WTC11 (cell line): ENCODE results near the gene PPEF1. TPM values are rescaled to one million over a fixed set of nuclear protein-coding genes. Genes with fewer than 3 reads are reported as not detected.

Source experiments
- ATAC-seq: fragments of 200-7000 bp; cut with Tn5 transposase; 2 replicates; pipeline ENCODE4 v1.10.0; 2021; ENCODE audit warnings: mild to moderate bottlenecking, moderate library complexity
- CTCF ChIA-PET: fragments of 300-600 bp; sonication (Branson Sonifier 250); formaldehyde crosslinking; loops from one replicate; lab custom pipeline; 2021; ENCODE audit warnings: antibody characterized with exemption; lab: Charles Lee
- POLR2A ChIA-PET: fragments of 350-600 bp; sonication (Branson Sonifier 250); formaldehyde crosslinking; loops from one replicate; lab custom pipeline; 2021; ENCODE audit warnings: antibody characterized with exemption; lab: Charles Lee
- DNase-seq: peaks from one replicate; pipeline ENCODE4 v3.0.0; 2021; ENCODE audit warnings: low spot score
- H3K27ac Mint-ChIP-seq: 2 replicates; pipeline ENCODE4 v1.8.0; 2021; ENCODE audit warnings: mixed read lengths
- H3K27me3 Mint-ChIP-seq: 2 replicates; pipeline ENCODE4 v1.8.0; 2021; ENCODE audit warnings: low read depth, mild to moderate bottlenecking, moderate library complexity, mixed read lengths
- H3K36me3 Mint-ChIP-seq: 2 replicates; pipeline ENCODE4 v1.8.0; 2021; ENCODE audit warnings: mixed read lengths
- H3K4me1 Mint-ChIP-seq: 2 replicates; pipeline ENCODE4 v1.8.0; 2022; ENCODE audit warnings: mixed read lengths
- H3K4me3 Mint-ChIP-seq: 2 replicates; pipeline ENCODE4 v1.8.0; 2021; ENCODE audit warnings: mild to moderate bottlenecking, moderate library complexity, mixed read lengths
- H3K9me3 Mint-ChIP-seq: 2 replicates; pipeline ENCODE4 v1.8.0; 2021; ENCODE audit warnings: mixed read lengths
- CREM ChIP-seq: sonication (generic); formaldehyde crosslinking; IDR thresholded peaks from 2 replicates; pipeline ENCODE4 v1.8.1; 2022; ENCODE audit warnings: mild to moderate bottlenecking, missing genetic modification reagents, moderate library complexity
- ELF4 ChIP-seq: sonication (generic); formaldehyde crosslinking; IDR thresholded peaks from 2 replicates; pipeline ENCODE4 v1.8.1; 2022; ENCODE audit warnings: low read depth, mild to moderate bottlenecking, moderate library complexity, missing genetic modification reagents
- ESRRA ChIP-seq: sonication (generic); formaldehyde crosslinking; IDR thresholded peaks from 2 replicates; pipeline ENCODE4 v1.8.1; 2022; ENCODE audit warnings: mild to moderate bottlenecking, missing genetic modification reagents, borderline replicate concordance
- ETV6 ChIP-seq: sonication (generic); formaldehyde crosslinking; IDR thresholded peaks from 2 replicates; pipeline ENCODE4 v1.8.1; 2022; ENCODE audit warnings: mild to moderate bottlenecking, missing genetic modification reagents
- GABPB1 ChIP-seq: sonication (generic); formaldehyde crosslinking; IDR thresholded peaks from 2 replicates; pipeline ENCODE4 v1.8.1; 2023; ENCODE audit warnings: mild to moderate bottlenecking, missing genetic modification reagents
- JAZF1 ChIP-seq: fragments of 250-450 bp; sonication (Bioruptor Pico); IDR thresholded peaks from 2 replicates; pipeline ENCODE4 v1.9.0; 2021; ENCODE audit warnings: moderate library complexity, mild to moderate bottlenecking, inconsistent platforms
- JUN ChIP-seq: sonication (generic); formaldehyde crosslinking; IDR thresholded peaks from 2 replicates; pipeline ENCODE4 v1.8.0; 2023; ENCODE audit warnings: mild to moderate bottlenecking, missing genetic modification reagents
- MXD4 ChIP-seq: fragments of 250-450 bp; sonication (Bioruptor Pico); IDR thresholded peaks from 2 replicates; pipeline ENCODE4 v1.8.0; 2021; ENCODE audit warnings: mild to moderate bottlenecking, moderate library complexity, borderline replicate concordance
- NFYB ChIP-seq: sonication (generic); formaldehyde crosslinking; conservative IDR thresholded peaks from 2 replicates; pipeline ENCODE4 v1.8.0; 2022; ENCODE audit warnings: low read depth, missing genetic modification reagents
- NR1H2 ChIP-seq: sonication (generic); formaldehyde crosslinking; IDR thresholded peaks from 2 replicates; pipeline ENCODE4 v1.9.0; 2021; ENCODE audit warnings: mild to moderate bottlenecking, moderate library complexity, missing genetic modification reagents
- RORB ChIP-seq: fragments of 250-450 bp; sonication (Bioruptor Pico); IDR thresholded peaks from 2 replicates; pipeline ENCODE4 v1.9.0; 2021; ENCODE audit warnings: mild to moderate bottlenecking
- SMAD3 ChIP-seq: sonication (generic); formaldehyde crosslinking; IDR thresholded peaks from 2 replicates; pipeline ENCODE4 v1.8.0; 2022; ENCODE audit warnings: missing genetic modification reagents, mild to moderate bottlenecking, borderline replicate concordance
- SP1 ChIP-seq: sonication (generic); formaldehyde crosslinking; conservative IDR thresholded peaks from 2 replicates; pipeline ENCODE4 v1.8.1; 2022; ENCODE audit warnings: missing genetic modification reagents
- TCF7 ChIP-seq: sonication (generic); formaldehyde crosslinking; IDR thresholded peaks from 2 replicates; pipeline ENCODE4 v1.8.0; 2022; ENCODE audit warnings: mild to moderate bottlenecking, low read depth, missing genetic modification reagents, moderate library complexity
- TEAD4 ChIP-seq: sonication (generic); formaldehyde crosslinking; IDR thresholded peaks from 2 replicates; pipeline ENCODE4 v1.8.0; 2022; ENCODE audit warnings: mild to moderate bottlenecking, missing genetic modification reagents
- TP53 ChIP-seq: sonication (generic); formaldehyde crosslinking; IDR thresholded peaks from 2 replicates; pipeline ENCODE4 v1.8.1; 2023; ENCODE audit warnings: mild to moderate bottlenecking, missing genetic modification reagents
- ZNF138 ChIP-seq: sonication (generic); formaldehyde crosslinking; conservative IDR thresholded peaks from 2 replicates; pipeline ENCODE4 v1.8.1; 2022; ENCODE audit warnings: mild to moderate bottlenecking, moderate library complexity, missing genetic modification reagents
- ZNF219 ChIP-seq: sonication (generic); formaldehyde crosslinking; IDR thresholded peaks from 2 replicates; pipeline ENCODE4 v1.8.0; 2023; ENCODE audit warnings: missing genetic modification reagents, mild to moderate bottlenecking, borderline replicate concordance
- total RNA-seq: library from RNA; stranded (reverse); gene quantifications from 3 replicates; pipeline ENCODE4 v1.2.3, GENCODE V29; 2021
- TF ChIP-seq, protein P1 (sequence below): fragments of 250-450 bp; sonication (Bioruptor Pico); IDR thresholded peaks from 2 replicates; pipeline ENCODE4 v1.9.0; 2021; ENCODE audit warnings: mild to moderate bottlenecking, borderline replicate concordance
- TF ChIP-seq, protein P2 (sequence below): fragments of 250-450 bp; sonication (Bioruptor Pico); IDR thresholded peaks from 2 replicates; pipeline ENCODE4 v1.9.0; 2021; ENCODE audit warnings: moderate library complexity, mild to moderate bottlenecking, inconsistent platforms, borderline replicate concordance
- TF ChIP-seq, protein P3 (sequence below): sonication (generic); formaldehyde crosslinking; IDR thresholded peaks from 2 replicates; pipeline ENCODE4 v1.8.0; 2022; ENCODE audit warnings: mild to moderate bottlenecking, missing genetic modification reagents
- TF ChIP-seq, protein P4 (sequence below): sonication (generic); formaldehyde crosslinking; IDR thresholded peaks from 2 replicates; pipeline ENCODE4 v1.8.0; 2022; ENCODE audit warnings: mild to moderate bottlenecking, missing genetic modification reagents
- TF ChIP-seq, protein P5 (sequence below): sonication (generic); formaldehyde crosslinking; IDR thresholded peaks from 2 replicates; pipeline ENCODE4 v1.8.0; 2023; ENCODE audit warnings: missing genetic modification reagents
- TF ChIP-seq, protein P6 (sequence below): fragments of 250-450 bp; sonication (Bioruptor Pico); IDR thresholded peaks from 2 replicates; pipeline ENCODE4 v1.9.0; 2021; ENCODE audit warnings: mild to moderate bottlenecking

Gene PPEF1
- total RNA-seq, 1 experiment from 2014 or later, result 0.31 TPM

DNA sequence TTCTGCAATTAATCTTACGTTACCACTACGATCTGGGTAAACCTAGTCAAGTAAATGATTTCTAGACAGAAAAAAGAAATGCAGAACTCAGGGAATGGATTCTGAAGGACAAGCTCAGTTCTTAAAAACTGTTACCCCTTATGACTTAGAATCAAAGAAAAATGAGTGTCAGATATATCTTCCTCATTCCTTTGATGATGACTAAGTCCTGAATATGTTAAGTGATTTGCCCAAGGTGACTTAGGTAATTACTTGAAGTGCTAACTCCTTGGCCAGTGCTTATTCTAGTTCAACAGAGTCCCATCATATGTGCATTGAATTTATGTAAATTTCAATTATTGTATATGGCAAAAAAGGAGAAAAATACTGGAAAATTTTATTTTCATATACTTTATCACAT, 92.5 kb downstream of the PPEF1 start (continued):
- TF ChIP-seq, protein P1, sequence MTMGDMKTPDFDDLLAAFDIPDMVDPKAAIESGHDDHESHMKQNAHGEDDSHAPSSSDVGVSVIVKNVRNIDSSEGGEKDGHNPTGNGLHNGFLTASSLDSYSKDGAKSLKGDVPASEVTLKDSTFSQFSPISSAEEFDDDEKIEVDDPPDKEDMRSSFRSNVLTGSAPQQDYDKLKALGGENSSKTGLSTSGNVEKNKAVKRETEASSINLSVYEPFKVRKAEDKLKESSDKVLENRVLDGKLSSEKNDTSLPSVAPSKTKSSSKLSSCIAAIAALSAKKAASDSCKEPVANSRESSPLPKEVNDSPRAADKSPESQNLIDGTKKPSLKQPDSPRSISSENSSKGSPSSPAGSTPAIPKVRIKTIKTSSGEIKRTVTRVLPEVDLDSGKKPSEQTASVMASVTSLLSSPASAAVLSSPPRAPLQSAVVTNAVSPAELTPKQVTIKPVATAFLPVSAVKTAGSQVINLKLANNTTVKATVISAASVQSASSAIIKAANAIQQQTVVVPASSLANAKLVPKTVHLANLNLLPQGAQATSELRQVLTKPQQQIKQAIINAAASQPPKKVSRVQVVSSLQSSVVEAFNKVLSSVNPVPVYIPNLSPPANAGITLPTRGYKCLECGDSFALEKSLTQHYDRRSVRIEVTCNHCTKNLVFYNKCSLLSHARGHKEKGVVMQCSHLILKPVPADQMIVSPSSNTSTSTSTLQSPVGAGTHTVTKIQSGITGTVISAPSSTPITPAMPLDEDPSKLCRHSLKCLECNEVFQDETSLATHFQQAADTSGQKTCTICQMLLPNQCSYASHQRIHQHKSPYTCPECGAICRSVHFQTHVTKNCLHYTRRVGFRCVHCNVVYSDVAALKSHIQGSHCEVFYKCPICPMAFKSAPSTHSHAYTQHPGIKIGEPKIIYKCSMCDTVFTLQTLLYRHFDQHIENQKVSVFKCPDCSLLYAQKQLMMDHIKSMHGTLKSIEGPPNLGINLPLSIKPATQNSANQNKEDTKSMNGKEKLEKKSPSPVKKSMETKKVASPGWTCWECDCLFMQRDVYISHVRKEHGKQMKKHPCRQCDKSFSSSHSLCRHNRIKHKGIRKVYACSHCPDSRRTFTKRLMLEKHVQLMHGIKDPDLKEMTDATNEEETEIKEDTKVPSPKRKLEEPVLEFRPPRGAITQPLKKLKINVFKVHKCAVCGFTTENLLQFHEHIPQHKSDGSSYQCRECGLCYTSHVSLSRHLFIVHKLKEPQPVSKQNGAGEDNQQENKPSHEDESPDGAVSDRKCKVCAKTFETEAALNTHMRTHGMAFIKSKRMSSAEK (CRISPR knock-in tag), result no peak
- TF ChIP-seq, protein P2, sequence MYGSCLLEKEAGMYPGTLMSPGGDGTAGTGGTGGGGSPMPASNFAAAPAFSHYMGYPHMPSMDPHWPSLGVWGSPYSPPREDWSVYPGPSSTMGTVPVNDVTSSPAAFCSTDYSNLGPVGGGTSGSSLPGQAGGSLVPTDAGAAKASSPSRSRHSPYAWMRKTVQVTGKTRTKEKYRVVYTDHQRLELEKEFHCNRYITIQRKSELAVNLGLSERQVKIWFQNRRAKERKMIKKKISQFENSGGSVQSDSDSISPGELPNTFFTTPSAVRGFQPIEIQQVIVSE (CRISPR knock-in tag), result no peak
- TF ChIP-seq ZNF219 (CRISPR knock-in tag) (no peak), TP53 (CRISPR knock-in tag) (no peak), JAZF1 (CRISPR knock-in tag) (no peak), ELF4 (CRISPR knock-in tag) (no peak), CREM (CRISPR knock-in tag) (no peak), ESRRA (CRISPR knock-in tag) (no peak), RORB (CRISPR knock-in tag) (no peak), SMAD3 (CRISPR knock-in tag) (no peak), MXD4 (CRISPR knock-in tag) (no peak), TEAD4 (no peak)
- TF ChIP-seq, protein P3, sequence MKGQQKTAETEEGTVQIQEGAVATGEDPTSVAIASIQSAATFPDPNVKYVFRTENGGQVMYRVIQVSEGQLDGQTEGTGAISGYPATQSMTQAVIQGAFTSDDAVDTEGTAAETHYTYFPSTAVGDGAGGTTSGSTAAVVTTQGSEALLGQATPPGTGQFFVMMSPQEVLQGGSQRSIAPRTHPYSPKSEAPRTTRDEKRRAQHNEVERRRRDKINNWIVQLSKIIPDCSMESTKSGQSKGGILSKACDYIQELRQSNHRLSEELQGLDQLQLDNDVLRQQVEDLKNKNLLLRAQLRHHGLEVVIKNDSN (CRISPR knock-in tag), result no peak
- TF ChIP-seq, protein P4, sequence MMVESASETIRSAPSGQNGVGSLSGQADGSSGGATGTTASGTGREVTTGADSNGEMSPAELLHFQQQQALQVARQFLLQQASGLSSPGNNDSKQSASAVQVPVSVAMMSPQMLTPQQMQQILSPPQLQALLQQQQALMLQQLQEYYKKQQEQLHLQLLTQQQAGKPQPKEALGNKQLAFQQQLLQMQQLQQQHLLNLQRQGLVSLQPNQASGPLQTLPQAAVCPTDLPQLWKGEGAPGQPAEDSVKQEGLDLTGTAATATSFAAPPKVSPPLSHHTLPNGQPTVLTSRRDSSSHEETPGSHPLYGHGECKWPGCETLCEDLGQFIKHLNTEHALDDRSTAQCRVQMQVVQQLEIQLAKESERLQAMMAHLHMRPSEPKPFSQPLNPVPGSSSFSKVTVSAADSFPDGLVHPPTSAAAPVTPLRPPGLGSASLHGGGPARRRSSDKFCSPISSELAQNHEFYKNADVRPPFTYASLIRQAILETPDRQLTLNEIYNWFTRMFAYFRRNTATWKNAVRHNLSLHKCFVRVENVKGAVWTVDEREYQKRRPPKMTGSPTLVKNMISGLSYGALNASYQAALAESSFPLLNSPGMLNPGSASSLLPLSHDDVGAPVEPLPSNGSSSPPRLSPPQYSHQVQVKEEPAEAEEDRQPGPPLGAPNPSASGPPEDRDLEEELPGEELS (CRISPR knock-in tag), result no peak

DNA sequence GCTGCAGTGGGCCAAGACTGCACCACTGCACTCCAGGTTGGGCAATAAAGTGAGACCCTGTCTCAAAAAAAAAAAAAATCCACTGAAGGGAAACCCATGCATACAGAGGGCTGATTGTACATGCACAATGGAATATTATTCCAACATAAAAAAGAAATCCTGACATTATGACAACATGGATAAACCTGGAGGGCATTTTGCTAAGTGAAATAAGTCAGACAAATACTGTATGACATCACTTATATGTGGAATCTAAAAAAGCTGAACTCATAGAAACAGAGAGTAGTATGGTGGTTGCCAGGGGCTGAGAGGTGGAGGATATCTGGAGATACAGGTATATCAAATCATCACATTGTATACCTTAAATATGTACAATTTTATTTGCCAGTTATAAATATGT, 102.2 kb downstream of the PPEF1 start:
- Mint-ChIP-seq H3K4me3 (no peak overlapping the region), H3K4me1 (no peaks in the 10 kb centered on the region), H3K27me3 (no peaks in the 10 kb centered on the region), H3K36me3 (no peaks in the 10 kb centered on the region), H3K9me3 (no peaks in the 10 kb centered on the region), H3K27ac (no peak overlapping the region)
- no peak for DNase-seq
- ChIA-PET CTCF (interaction anchor here (0.5 kb wide), 1 partner anchor 1368 kb away, joined by 3 read pairs; no protein-coding TSS in a partner anchor), POLR2A (no interaction called here)
- no peak for ATAC-seq
- TF ChIP-seq, protein P5, sequence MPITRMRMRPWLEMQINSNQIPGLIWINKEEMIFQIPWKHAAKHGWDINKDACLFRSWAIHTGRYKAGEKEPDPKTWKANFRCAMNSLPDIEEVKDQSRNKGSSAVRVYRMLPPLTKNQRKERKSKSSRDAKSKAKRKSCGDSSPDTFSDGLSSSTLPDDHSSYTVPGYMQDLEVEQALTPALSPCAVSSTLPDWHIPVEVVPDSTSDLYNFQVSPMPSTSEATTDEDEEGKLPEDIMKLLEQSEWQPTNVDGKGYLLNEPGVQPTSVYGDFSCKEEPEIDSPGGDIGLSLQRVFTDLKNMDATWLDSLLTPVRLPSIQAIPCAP (CRISPR knock-in tag), result no peak
- no peak for TF ChIP-seq NFYB (CRISPR knock-in tag)
- TF ChIP-seq, all 79 proteins: peak for 0

DNA sequence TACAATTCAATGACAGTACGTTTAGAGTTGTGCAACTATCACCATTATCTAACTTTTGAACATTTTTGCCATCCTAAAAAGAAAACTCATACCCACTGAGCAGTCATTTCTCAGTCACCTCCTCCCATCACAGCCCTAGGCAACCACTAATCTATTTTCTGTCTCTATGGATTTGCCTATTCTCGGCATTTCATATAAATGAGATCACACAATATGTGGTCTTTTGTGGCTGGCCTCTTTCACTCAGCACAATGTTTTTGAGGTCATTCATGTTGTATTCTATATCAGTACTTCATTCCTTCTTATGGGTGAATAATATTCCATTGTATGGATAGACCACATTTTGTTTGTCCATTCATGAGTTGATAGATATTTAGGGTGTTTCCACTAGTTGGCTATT, 103.0 kb downstream of the PPEF1 start:
- POLR2A ChIA-PET, result interaction anchor here (0.6 kb wide), 1 partner anchor 12 kb away, joined by 4 read pairs; no protein-coding TSS in a partner anchor
- DNase-seq, result no peak
- no peaks in the 10 kb centered on the region for H3K9me3 Mint-ChIP-seq
- no peaks in the 10 kb centered on the region for H3K36me3 Mint-ChIP-seq
- no peak overlapping the region for H3K4me3 Mint-ChIP-seq
- no peaks in the 10 kb centered on the region for H3K27me3 Mint-ChIP-seq
- CTCF ChIA-PET, result no interaction called here
- H3K27ac Mint-ChIP-seq, result no peak overlapping the region
- H3K4me1 Mint-ChIP-seq, result no peaks in the 10 kb centered on the region
- no peak for ATAC-seq
- TF ChIP-seq GABPB1, result no peak
- no peak for TF ChIP-seq ZNF138
- TF ChIP-seq, protein P6, sequence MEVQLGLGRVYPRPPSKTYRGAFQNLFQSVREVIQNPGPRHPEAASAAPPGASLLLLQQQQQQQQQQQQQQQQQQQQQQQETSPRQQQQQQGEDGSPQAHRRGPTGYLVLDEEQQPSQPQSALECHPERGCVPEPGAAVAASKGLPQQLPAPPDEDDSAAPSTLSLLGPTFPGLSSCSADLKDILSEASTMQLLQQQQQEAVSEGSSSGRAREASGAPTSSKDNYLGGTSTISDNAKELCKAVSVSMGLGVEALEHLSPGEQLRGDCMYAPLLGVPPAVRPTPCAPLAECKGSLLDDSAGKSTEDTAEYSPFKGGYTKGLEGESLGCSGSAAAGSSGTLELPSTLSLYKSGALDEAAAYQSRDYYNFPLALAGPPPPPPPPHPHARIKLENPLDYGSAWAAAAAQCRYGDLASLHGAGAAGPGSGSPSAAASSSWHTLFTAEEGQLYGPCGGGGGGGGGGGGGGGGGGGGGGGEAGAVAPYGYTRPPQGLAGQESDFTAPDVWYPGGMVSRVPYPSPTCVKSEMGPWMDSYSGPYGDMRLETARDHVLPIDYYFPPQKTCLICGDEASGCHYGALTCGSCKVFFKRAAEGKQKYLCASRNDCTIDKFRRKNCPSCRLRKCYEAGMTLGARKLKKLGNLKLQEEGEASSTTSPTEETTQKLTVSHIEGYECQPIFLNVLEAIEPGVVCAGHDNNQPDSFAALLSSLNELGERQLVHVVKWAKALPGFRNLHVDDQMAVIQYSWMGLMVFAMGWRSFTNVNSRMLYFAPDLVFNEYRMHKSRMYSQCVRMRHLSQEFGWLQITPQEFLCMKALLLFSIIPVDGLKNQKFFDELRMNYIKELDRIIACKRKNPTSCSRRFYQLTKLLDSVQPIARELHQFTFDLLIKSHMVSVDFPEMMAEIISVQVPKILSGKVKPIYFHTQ (CRISPR knock-in tag), result no peak
- no peak for TF ChIP-seq SP1 (CRISPR knock-in tag)
- no peak for TF ChIP-seq JUN (CRISPR knock-in tag)
- no peak for TF ChIP-seq SMAD3 (CRISPR knock-in tag)
- no peak for TF ChIP-seq NFYB (CRISPR knock-in tag)
- TF ChIP-seq NR1H2, result no peak
- TF ChIP-seq ETV6, result no peak
- TF ChIP-seq TCF7, result no peak
